B cell (primary cell): ENCODE results near the gene GPM6B. TPM values are rescaled to one million over a fixed set of nuclear protein-coding genes. Genes with fewer than 3 reads are reported as not detected.

Source experiments
- ATAC-seq: fragments of 200-7000 bp; cut with Tn5 transposase; one replicate; pipeline ENCODE4 v1.10.0; 2021; ENCODE audit warnings: low read depth, mild to moderate bottlenecking, moderate number of reproducible peaks, moderate library complexity
- CTCF ChIA-PET: fragments of 350-600 bp; sonication (Branson Sonifier 250); formaldehyde crosslinking; loops from one replicate; lab custom pipeline; 2021; ENCODE audit warnings: antibody characterized with exemption, inconsistent platforms; lab: Charles Lee
- POLR2A ChIA-PET: fragments of 350-600 bp; sonication (Branson Sonifier 250); formaldehyde crosslinking; loops from one replicate; lab custom pipeline; 2021; ENCODE audit warnings: antibody characterized with exemption; lab: Charles Lee
- DNase-seq: peaks from one replicate; pipeline ENCODE4 v3.0.0; 2013
- H2AFZ ChIP-seq: 2 replicates; pipeline ENCODE4 v1.6.1; 2012; ENCODE audit warnings: mild to moderate bottlenecking, low read depth, low read length; ENCODE audit not compliant: insufficient read depth, poor library complexity, severe bottlenecking
- H3K27ac ChIP-seq, 2 donors: 1 replicate in 1 of 2; 2 replicates in 1 of 2; pipeline ENCODE4 v1.5.1; 2012 to 2013; ENCODE audit warnings: low read length in 2 of 2, mild to moderate bottlenecking in 2 of 2, moderate library complexity in 1 of 2
- H3K27me3 ChIP-seq, 4 experiments: fragments of 200-600 bp in 1 of 4; sonication (generic) in 1 of 4; replicated peaks in 1 of 4; 1 replicate in 2 of 4; 2 replicates in 2 of 4; pipeline versions ENCODE4 v1.6.1 to v1.7.0; 2013 to 2016; ENCODE audit warnings: low read length in 3 of 4, mild to moderate bottlenecking in 2 of 4, mixed read lengths in 1 of 4, moderate library complexity in 1 of 4; ENCODE audit not compliant: insufficient read depth in 4 of 4, control insufficient read depth in 3 of 4; ENCODE audit errors: control extremely low read depth in 1 of 4
- H3K36me3 ChIP-seq, 2 experiments: replicated peaks in 1 of 2; 1 replicate in 1 of 2; 2 replicates in 1 of 2; pipeline versions ENCODE4 v1.6.1 to v1.7.1; 2013; ENCODE audit warnings: low read length in 1 of 2; ENCODE audit not compliant: insufficient read depth in 2 of 2, control insufficient read depth in 1 of 2; ENCODE audit errors: control extremely low read depth in 1 of 2, extremely low read depth in 1 of 2
- H3K4me1 ChIP-seq, 2 donors: fragments of 200-600 bp in 1 of 2; sonication (generic) in 1 of 2; 1 replicate in 1 of 2; 2 replicates in 1 of 2; pipeline versions ENCODE4 v1.5.1 to v1.6.1; 2013 to 2017; ENCODE audit warnings: low read length in 2 of 2; ENCODE audit not compliant: control insufficient read depth in 2 of 2, insufficient read depth in 2 of 2
- H3K4me2 ChIP-seq: replicated peaks from 2 replicates; pipeline ENCODE3; 2012; ENCODE audit warnings: mild to moderate bottlenecking, low read depth, low read length; ENCODE audit not compliant: poor library complexity, severe bottlenecking
- H3K4me3 ChIP-seq, 5 experiments: fragments of 200-600 bp in 1 of 5; sonication (generic) in 1 of 5; 1 replicate in 3 of 5; 2 replicates in 2 of 5; pipeline versions ENCODE4 v1.5.1 to v1.7.0; 2011 to 2016; ENCODE audit warnings: low read length in 4 of 5, mild to moderate bottlenecking in 4 of 5, low read depth in 2 of 5, control low read depth in 1 of 5, moderate library complexity in 1 of 5; ENCODE audit not compliant: insufficient read depth in 1 of 5; ENCODE audit errors: control extremely low read depth in 1 of 5, extremely low read depth in 1 of 5
- H3K79me2 ChIP-seq: fragments of 200-600 bp; sonication (generic); one replicate; pipeline ENCODE4 v1.6.0; 2016; ENCODE audit warnings: low read length; ENCODE audit not compliant: control insufficient read depth, insufficient read depth
- H3K9ac ChIP-seq: fragments of 200-600 bp; sonication (generic); 2 replicates; pipeline ENCODE4 v1.6.1; 2017; ENCODE audit warnings: mild to moderate bottlenecking, low read length, moderate library complexity
- H3K9me3 ChIP-seq, 3 donors: one replicate each; pipeline versions ENCODE4 v1.6.1 to v1.7.1; 2013; ENCODE audit warnings: low read length in 2 of 3; ENCODE audit not compliant: control insufficient read depth in 2 of 3, insufficient read depth in 1 of 3; ENCODE audit errors: control extremely low read depth in 1 of 3
- H4K20me1 ChIP-seq: 2 replicates; pipeline ENCODE4 v1.6.0; 2012; ENCODE audit warnings: mild to moderate bottlenecking, low read length; ENCODE audit not compliant: insufficient read depth, control insufficient read depth, poor library complexity, severe bottlenecking
- H3K27ac Mint-ChIP-seq: one replicate; pipeline ENCODE4 v1.8.0; 2021; ENCODE audit warnings: mixed read lengths
- H3K27me3 Mint-ChIP-seq: one replicate; pipeline ENCODE4 v1.8.0; 2021; ENCODE audit warnings: mixed read lengths
- H3K4me1 Mint-ChIP-seq: one replicate; pipeline ENCODE4 v1.8.0; 2021; ENCODE audit warnings: mixed read lengths
- H3K4me3 Mint-ChIP-seq: one replicate; pipeline ENCODE4 v1.8.0; 2021; ENCODE audit warnings: mixed read lengths
- H3K9me3 Mint-ChIP-seq: one replicate; pipeline ENCODE4 v1.8.0; 2022; ENCODE audit warnings: mixed read lengths; ENCODE audit not compliant: insufficient read depth
- EZH2 ChIP-seq: IDR thresholded peaks from 2 replicates; pipeline ENCODE4 v1.6.1; 2012; ENCODE audit warnings: borderline replicate concordance, low read depth, mild to moderate bottlenecking, moderate library complexity, low read length; ENCODE audit not compliant: insufficient read depth, poor library complexity, severe bottlenecking
- WGBS: methylation state at CpG from one replicate; pipeline ENCODE4 v1.1.5; 2013; ENCODE audit warnings: missing lambda C conversion rate; ENCODE audit not compliant: insufficient coverage; 5-methylcytosine and 5-hydroxymethylcytosine counted together
- intact Hi-C: fragments of 100-400 bp; cut with micrococcal nuclease; formaldehyde crosslinking; loops from one replicate; pipeline ENCODE4 v1.10.0; 2022
- polyA plus RNA-seq: library from polyadenylated mRNA; depleted of rRNA; stranded (reverse); fragments of >200 nt; gene quantifications from 2 replicates; pipeline ENCODE4 v1.2.3, GENCODE V29; 2012
- total RNA-seq, 2 donors: library from RNA; stranded (reverse); fragments of 120-200 nt in 1 of 2; gene quantifications; 1 replicate in 1 of 2; 2 replicates in 1 of 2; pipeline versions ENCODE4 v1.2.3 to v1.2.4, GENCODE V29; 2013 to 2022
- TF ChIP-seq, protein P1 (sequence below): fragments of 200-600 bp; IDR thresholded peaks from one replicate; pipeline ENCODE4 v1.8.0; 2022; ENCODE audit warnings: antibody characterized with exemption, mild to moderate bottlenecking

Gene GPM6B
- total and polyA plus RNA-seq, 2 donors (not counting 1 experiment from before 2014, with no cell fraction given), result not detected

DNA sequence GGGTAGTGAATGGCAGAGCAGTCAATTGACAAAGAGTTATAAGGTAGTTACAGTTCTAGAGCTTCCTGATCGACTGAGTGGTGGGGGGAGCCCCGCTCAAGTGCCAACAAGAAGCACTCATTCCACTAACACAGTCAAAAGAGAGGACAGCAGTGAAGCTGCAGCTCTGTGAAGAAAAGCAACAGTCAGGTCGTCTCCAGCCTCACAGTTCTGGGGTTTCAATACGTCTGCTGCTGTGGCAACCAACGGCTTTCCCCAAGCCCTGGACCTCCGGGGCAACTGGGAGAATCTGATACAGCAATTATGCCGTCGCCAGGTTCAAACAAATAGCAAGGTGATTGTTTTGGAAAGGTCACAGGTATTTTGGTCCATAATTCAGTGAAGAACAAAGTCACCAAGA lies 30.8 kb downstream of the GPM6B start:
- TF ChIP-seq, protein P1, sequence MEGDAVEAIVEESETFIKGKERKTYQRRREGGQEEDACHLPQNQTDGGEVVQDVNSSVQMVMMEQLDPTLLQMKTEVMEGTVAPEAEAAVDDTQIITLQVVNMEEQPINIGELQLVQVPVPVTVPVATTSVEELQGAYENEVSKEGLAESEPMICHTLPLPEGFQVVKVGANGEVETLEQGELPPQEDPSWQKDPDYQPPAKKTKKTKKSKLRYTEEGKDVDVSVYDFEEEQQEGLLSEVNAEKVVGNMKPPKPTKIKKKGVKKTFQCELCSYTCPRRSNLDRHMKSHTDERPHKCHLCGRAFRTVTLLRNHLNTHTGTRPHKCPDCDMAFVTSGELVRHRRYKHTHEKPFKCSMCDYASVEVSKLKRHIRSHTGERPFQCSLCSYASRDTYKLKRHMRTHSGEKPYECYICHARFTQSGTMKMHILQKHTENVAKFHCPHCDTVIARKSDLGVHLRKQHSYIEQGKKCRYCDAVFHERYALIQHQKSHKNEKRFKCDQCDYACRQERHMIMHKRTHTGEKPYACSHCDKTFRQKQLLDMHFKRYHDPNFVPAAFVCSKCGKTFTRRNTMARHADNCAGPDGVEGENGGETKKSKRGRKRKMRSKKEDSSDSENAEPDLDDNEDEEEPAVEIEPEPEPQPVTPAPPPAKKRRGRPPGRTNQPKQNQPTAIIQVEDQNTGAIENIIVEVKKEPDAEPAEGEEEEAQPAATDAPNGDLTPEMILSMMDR, result no peak
- TF ChIP-seq EZH2, result no peak
- Mint-ChIP-seq H3K4me3 (no peak overlapping the region), H3K27ac (no peak overlapping the region), H3K27me3 (no peaks in the 10 kb centered on the region), H3K9me3 (no peaks in the 10 kb centered on the region), H3K4me1 (no peaks in the 10 kb centered on the region)
- Histone ChIP-seq H3K79me2 (no peaks in the 10 kb centered on the region), H3K4me2 (no peak overlapping the region), H4K20me1 (no peaks in the 10 kb centered on the region), H3K4me1 (no peaks in the 10 kb centered on the region), H3K9ac (no peak overlapping the region), H3K27ac (no peak overlapping the region), H3K36me3 (no peaks in the 10 kb centered on the region), H3K27me3 (no peaks in the 10 kb centered on the region), H3K9me3 (no peaks in the 10 kb centered on the region), H2AFZ (no peak overlapping the region), H3K4me3 (no peak overlapping the region)
- ATAC-seq (no peak), DNase-seq (no peak)
- WGBS, result 80% methylated on average over 1 of the region's 8 CpGs
- POLR2A ChIA-PET, result no interaction called here
- CTCF ChIA-PET, result no interaction called here
- intact Hi-C loops, result no loop called here

DNA sequence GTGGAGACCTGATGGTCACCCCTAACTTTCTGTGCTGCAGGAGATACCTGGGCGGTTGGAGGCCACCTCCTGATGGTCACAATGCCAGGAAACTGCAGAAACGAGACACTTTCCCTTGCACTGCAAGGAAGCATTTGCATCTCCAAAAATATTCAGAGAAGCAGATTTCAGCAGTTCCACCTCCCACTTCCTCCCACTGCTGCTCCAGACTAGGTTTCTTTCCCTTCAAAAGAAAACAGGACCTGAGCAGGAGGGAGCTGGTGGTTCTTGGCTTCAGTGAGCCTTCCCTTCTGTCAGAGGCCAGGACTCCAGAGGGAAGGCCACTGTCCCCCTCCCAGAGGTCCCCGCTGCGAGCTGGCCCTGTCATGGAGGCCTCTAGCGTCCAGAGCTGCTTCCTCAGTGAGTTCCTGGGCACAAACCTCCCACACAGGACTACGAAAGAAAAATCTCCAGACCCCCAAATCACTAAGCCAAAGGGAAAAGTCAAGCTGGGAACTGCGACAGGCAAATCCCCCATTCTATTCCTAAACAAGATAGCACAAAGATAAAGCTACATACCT lies 35.9 kb downstream of the GPM6B start:
- Histone ChIP-seq H3K27me3 (no peaks in the 10 kb centered on the region), H2AFZ (no peak overlapping the region), H3K4me3 (no peak overlapping the region), H3K4me2 (no peak overlapping the region), H3K27ac (no peak overlapping the region), H3K36me3 (peaks cover 0 to 3% of the 10 kb centered on the region in 2 experiments), H3K4me1 (no peaks in the 10 kb centered on the region), H3K79me2 (no peaks in the 10 kb centered on the region), H4K20me1 (no peaks in the 10 kb centered on the region), H3K9me3 (no peaks in the 10 kb centered on the region), H3K9ac (no peak overlapping the region)
- no peaks in the 10 kb centered on the region for H3K9me3 Mint-ChIP-seq
- H3K4me1 Mint-ChIP-seq, result no peaks in the 10 kb centered on the region
- ATAC-seq (no peak), DNase-seq (no peak)
- H3K27me3 Mint-ChIP-seq, result no peaks in the 10 kb centered on the region
- POLR2A ChIA-PET, result no interaction called here
- WGBS, result 87% methylated on average over 6 of the region's 7 CpGs
- no peak overlapping the region for H3K27ac Mint-ChIP-seq
- TF ChIP-seq, protein P1, result no peak
- no peak for TF ChIP-seq EZH2
- no peak overlapping the region for H3K4me3 Mint-ChIP-seq
- intact Hi-C loops, result no loop called here
- CTCF ChIA-PET, result interaction anchor here (1.2 kb wide), 1 partner anchor 105 kb away, joined by 3 read pairs; no protein-coding TSS in a partner anchor
